Neural progenitor cell (in vitro differentiated cells): ENCODE measurements around the gene IFI35.

Experiments used
- EZH2 ChIP-seq: fragments of 200-600 bp; sonication (generic); IDR thresholded peaks from 2 replicates; pipeline ENCODE4 v1.6.1; 2017; ENCODE audit warnings: antibody characterized with exemption, mild to moderate bottlenecking, moderate library complexity
- TF ChIP-seq, protein P1 (sequence below): fragments of 200-600 bp; sonication (generic); IDR thresholded peaks from 2 replicates; pipeline ENCODE4 v1.5.1; 2017; ENCODE audit warnings: antibody characterized with exemption, mild to moderate bottlenecking

DNA sequence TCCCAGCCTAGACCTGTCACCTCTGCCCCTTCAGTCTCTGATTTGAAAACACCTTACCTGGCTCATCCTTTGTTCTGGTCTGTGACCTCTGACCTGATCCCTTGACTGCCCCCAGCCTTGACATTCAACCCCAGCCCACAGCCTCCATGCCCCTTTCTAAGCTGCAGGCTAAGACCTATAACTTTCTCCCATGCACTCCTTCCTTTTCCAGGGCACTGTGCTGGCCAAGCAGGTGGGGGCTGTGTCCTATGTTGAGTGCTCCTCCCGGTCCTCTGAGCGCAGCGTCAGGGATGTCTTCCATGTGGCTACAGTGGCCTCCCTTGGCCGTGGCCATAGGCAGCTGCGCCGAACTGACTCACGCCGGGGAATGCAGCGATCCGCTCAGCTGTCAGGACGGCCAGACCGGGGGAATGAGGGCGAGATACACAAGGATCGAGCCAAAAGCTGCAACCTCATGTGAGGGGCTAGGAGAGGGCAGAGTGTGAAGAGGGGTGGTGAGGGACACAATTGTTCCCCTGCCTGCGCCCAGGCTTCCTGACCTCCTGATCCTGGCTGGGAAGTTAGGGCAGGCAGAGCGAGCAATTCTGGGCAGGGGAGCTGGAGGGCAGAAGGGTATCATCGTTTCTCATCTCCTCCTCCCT, 21.8 kb downstream of the IFI35 start:
- TF ChIP-seq, protein P1, sequence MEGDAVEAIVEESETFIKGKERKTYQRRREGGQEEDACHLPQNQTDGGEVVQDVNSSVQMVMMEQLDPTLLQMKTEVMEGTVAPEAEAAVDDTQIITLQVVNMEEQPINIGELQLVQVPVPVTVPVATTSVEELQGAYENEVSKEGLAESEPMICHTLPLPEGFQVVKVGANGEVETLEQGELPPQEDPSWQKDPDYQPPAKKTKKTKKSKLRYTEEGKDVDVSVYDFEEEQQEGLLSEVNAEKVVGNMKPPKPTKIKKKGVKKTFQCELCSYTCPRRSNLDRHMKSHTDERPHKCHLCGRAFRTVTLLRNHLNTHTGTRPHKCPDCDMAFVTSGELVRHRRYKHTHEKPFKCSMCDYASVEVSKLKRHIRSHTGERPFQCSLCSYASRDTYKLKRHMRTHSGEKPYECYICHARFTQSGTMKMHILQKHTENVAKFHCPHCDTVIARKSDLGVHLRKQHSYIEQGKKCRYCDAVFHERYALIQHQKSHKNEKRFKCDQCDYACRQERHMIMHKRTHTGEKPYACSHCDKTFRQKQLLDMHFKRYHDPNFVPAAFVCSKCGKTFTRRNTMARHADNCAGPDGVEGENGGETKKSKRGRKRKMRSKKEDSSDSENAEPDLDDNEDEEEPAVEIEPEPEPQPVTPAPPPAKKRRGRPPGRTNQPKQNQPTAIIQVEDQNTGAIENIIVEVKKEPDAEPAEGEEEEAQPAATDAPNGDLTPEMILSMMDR: no peak
- TF ChIP-seq EZH2: no peak
